Activated CD4-positive, alpha-beta memory T cell treated with anti-CD3 and anti-CD28 coated beads, Interleukin-2, amount 10 ng/mL, durations not matched to agents 7 days and 5 days (primary cell): ENCODE results near the gene SLC6A18. TPM values are rescaled to one million over a fixed set of nuclear protein-coding genes. Genes with fewer than 3 reads are reported as not detected.
A peak's percentile ranks its signal among the peaks of the same experiment; 100 is the strongest.
"Not testable (repeated sequence)": the region's sequence is repeated elsewhere in the genome, so short reads cannot be mapped to it uniquely, and the experiment has no call there.

Experiments used
- CTCF ChIA-PET: fragments of 350-600 bp; sonication (Branson Sonifier 250); formaldehyde crosslinking; loops from one replicate; lab custom pipeline; 2021; ENCODE audit warnings: antibody characterized with exemption, inconsistent platforms; lab: Charles Lee
- POLR2A ChIA-PET: fragments of 350-600 bp; sonication (Branson Sonifier 250); formaldehyde crosslinking; loops from one replicate; lab custom pipeline; 2021; ENCODE audit warnings: antibody characterized with exemption; lab: Charles Lee
- DNase-seq: peaks from one replicate; pipeline ENCODE4 v3.0.0-alpha.2; 2020
- H3K27ac Mint-ChIP-seq: one replicate; pipeline ENCODE4 v1.8.0; 2021; ENCODE audit warnings: mild to moderate bottlenecking, mixed read lengths
- H3K27me3 Mint-ChIP-seq: one replicate; pipeline ENCODE4 v1.8.0; 2021; ENCODE audit warnings: mixed read lengths
- H3K36me3 Mint-ChIP-seq: one replicate; pipeline ENCODE4 v1.8.0; 2021; ENCODE audit warnings: low read depth, mixed read lengths
- H3K4me1 Mint-ChIP-seq: one replicate; pipeline ENCODE4 v1.8.0; 2021; ENCODE audit warnings: mixed read lengths
- H3K4me3 Mint-ChIP-seq: one replicate; pipeline ENCODE4 v1.8.0; 2021; ENCODE audit warnings: mild to moderate bottlenecking, mixed read lengths
- H3K9me3 Mint-ChIP-seq: one replicate; pipeline ENCODE4 v1.8.0; 2021; ENCODE audit warnings: mixed read lengths
- total RNA-seq, 2 experiments: library from RNA; stranded (reverse); gene quantifications; one replicate each; pipeline ENCODE4 v1.2.3, GENCODE V29; 2021

Gene SLC6A18
- total RNA-seq, 2 experiments from 2014 or later = not detected

DNA sequence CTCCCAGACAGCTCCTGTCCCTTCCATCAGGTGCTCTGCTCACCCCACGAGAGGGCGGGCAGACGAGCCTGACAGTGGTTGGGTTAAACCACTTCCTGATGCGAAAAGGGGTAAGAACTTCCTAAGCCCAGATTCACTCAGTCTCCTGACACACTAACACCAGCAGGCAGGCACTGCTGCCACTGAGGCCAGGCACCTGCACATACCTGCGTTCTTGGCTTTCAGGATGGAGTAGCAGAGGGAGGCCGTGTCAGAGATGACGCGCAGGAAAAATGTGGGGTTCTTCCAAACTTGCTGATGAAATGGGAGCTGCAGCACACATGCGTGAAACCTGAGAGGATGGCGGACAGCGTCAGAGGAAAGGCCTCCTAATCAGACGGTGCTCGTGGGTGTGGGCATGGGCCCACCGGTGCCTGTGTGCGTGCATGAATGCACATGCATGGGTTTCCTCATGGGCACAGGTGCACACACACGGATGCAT, 29.9 kb downstream of the SLC6A18 start:
- DNase-seq = peak; percentile 66
- ChIA-PET POLR2A (interaction anchor here (1.7 to 2.5 kb wide), 2 partner anchors 61 to 89 kb away, joined by 8 to 9 read pairs; partner anchors contain the start of gene CLPTM1L), CTCF (interaction anchor here (0.6 to 1.5 kb wide), 6 partner anchors 26 to 390 kb away, joined by 3 to 5 read pairs (median 3); no protein-coding TSS in a partner anchor)
- Mint-ChIP-seq H3K36me3 (no peaks in the 10 kb centered on the region), H3K4me3 (peak overlapping the region; percentile 48), H3K9me3 (no peaks in the 10 kb centered on the region), H3K27me3 (no peaks in the 10 kb centered on the region), H3K27ac (peak overlapping the region; percentile 45), H3K4me1 (peaks cover 25% of the 10 kb centered on the region)

- H3K4me1 Mint-ChIP-seq = peaks cover 25% of the 10 kb centered on the region
- H3K27me3 Mint-ChIP-seq = peaks cover 3% of the 10 kb centered on the region
- no peak overlapping the region for H3K27ac Mint-ChIP-seq
- POLR2A ChIA-PET = no interaction called here
- DNase-seq = no peak
- H3K4me3 Mint-ChIP-seq = no peak overlapping the region
- no peaks in the 10 kb centered on the region for H3K36me3 Mint-ChIP-seq
- CTCF ChIA-PET = no interaction called here
- H3K9me3 Mint-ChIP-seq = no peaks in the 10 kb centered on the region
Observed at GRCh38 chr5:1256776-1257175, 31.6 kb downstream of the SLC6A18 start.

DNA sequence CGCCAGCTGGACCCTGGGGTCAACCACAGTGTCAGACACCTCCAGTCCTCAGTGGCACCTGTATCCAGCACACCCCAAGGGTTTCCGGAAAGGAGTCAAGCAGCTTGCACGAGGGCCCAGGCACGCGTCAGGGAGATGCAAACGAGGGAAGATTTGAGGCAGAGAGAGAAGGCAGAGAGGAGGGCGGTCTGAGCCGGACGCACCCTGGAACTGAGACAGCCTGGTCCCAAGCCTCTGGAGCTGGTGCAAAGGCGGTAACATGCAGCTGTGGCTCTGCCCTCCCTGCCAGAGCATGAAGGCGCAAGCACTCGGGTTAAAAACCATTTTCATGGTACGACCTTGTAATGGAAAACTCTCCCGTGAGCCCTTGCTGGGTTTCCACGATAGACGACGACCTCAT, 32.2 kb downstream of the SLC6A18 start:
- Mint-ChIP-seq H3K27ac (no peak overlapping the region), H3K27me3 (peaks cover 3% of the 10 kb centered on the region), H3K4me1 (peaks cover 23% of the 10 kb centered on the region), H3K9me3 (no peaks in the 10 kb centered on the region), H3K36me3 (no peaks in the 10 kb centered on the region), H3K4me3 (no peak overlapping the region)
- no peak for DNase-seq
- ChIA-PET CTCF (no interaction called here), POLR2A (no interaction called here)

GRCh38 chr5:1257841-1258240, 32.7 kb downstream of the SLC6A18 start:
- DNase-seq = no peak
- POLR2A ChIA-PET = no interaction called here
- no peak overlapping the region for H3K27ac Mint-ChIP-seq
- H3K27me3 Mint-ChIP-seq = peaks cover 3% of the 10 kb centered on the region
- no peaks in the 10 kb centered on the region for H3K9me3 Mint-ChIP-seq
- no peak overlapping the region for H3K4me3 Mint-ChIP-seq
- H3K36me3 Mint-ChIP-seq = no peaks in the 10 kb centered on the region
- CTCF ChIA-PET = no interaction called here
- peaks cover 22% of the 10 kb centered on the region for H3K4me1 Mint-ChIP-seq

DNA sequence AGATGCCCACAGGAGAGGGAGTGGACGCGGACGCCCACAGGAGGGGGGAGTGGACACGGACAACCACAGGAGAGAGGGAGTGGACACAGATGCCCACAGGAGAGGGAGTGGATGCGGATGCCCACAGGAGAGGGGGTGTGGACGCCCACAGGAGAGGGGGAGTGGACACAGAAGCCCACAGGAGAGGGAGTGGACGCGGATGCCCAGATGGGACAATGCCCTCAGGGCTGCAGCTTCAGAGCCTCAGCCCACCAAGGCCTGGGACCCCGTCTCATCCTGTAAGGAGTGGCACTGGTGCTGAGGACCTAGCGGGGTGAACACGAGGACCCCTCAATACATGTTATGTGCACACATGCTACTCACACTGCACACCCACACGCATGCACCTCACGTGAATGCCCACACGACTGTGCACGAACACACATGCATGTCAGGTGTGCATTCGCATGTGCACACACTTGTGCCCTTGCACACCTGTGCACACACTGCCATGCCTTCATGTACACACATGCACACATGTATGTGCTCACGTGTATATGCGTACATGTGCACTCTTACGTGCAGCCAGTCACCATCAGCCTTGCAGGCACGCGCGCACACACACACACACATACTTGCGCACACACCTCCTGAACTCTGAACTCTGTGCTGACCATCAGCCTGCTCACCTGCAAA, 34.8 kb downstream of the SLC6A18 start:
- CTCF ChIA-PET = no interaction called here
- H3K4me3 Mint-ChIP-seq = no peak overlapping the region
- no peaks in the 10 kb centered on the region for H3K36me3 Mint-ChIP-seq
- no peak overlapping the region for H3K27ac Mint-ChIP-seq
- H3K27me3 Mint-ChIP-seq = peaks cover 3% of the 10 kb centered on the region
- H3K9me3 Mint-ChIP-seq = no peaks in the 10 kb centered on the region
- H3K4me1 Mint-ChIP-seq = peaks cover 15% of the 10 kb centered on the region
- POLR2A ChIA-PET = no interaction called here
- no peak for DNase-seq

DNA sequence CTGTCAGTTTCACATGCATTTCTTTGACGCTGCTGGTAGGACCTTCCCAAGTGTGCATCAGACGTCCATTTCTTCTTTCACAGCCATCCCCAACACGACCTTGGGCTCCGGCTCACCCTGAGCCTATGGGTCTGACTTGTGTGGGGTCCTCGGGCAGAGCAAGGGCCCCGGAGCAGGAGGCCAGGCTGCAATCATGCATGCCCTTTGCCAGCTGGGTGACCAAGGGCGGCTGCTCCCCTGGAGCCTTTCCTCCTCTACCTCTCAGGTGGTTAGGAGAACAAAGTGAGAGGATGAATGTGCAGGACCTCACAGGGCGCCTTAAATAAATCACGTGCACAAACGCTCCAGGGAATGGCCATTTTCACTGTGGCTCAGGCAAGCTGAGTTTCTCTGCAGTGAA, 36.5 kb downstream of the SLC6A18 start:
- DNase-seq = no peak
- no peak overlapping the region for H3K4me3 Mint-ChIP-seq
- POLR2A ChIA-PET = no interaction called here
- no peaks in the 10 kb centered on the region for H3K36me3 Mint-ChIP-seq
- no peaks in the 10 kb centered on the region for H3K4me1 Mint-ChIP-seq
- peaks cover 3% of the 10 kb centered on the region for H3K27me3 Mint-ChIP-seq
- no peak overlapping the region for H3K27ac Mint-ChIP-seq
- no peaks in the 10 kb centered on the region for H3K9me3 Mint-ChIP-seq
- CTCF ChIA-PET = no interaction called here

DNA sequence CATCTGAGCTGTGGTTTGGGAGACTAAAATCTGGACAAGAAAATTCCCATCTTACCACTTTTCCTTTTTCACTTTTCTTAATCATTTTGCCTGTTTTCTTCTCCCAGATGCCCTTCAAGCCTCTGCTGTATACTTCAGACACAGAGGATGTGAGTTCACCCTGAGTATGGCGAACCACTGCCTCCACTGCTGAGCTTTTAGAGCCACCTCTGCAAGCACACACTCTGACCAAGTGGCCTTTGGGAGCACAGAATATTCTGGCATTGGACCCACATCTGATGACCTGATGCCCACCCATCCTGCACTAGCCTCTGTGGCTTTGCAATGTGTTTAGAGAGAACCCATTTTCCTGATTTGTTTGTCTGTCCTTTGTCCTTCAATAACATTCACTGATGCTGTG, 37.2 kb downstream of the SLC6A18 start:
- Mint-ChIP-seq H3K36me3 (no peaks in the 10 kb centered on the region), H3K4me3 (no peak overlapping the region), H3K27me3 (peaks cover 3% of the 10 kb centered on the region), H3K27ac (no peak overlapping the region), H3K4me1 (no peaks in the 10 kb centered on the region), H3K9me3 (no peaks in the 10 kb centered on the region)
- ChIA-PET POLR2A (no interaction called here), CTCF (no interaction called here)
- DNase-seq = no peak

- Mint-ChIP-seq H3K27ac (no peak overlapping the region), H3K27me3 (peaks cover 5% of the 10 kb centered on the region), H3K9me3 (no peaks in the 10 kb centered on the region), H3K4me3 (no peak overlapping the region), H3K36me3 (no peaks in the 10 kb centered on the region), H3K4me1 (peaks cover 13% of the 10 kb centered on the region)
- ChIA-PET POLR2A (no interaction called here), CTCF (no interaction called here)
- no peak for DNase-seq
Observed at GRCh38 chr5:1264211-1264610, 39.0 kb downstream of the SLC6A18 start.

DNA sequence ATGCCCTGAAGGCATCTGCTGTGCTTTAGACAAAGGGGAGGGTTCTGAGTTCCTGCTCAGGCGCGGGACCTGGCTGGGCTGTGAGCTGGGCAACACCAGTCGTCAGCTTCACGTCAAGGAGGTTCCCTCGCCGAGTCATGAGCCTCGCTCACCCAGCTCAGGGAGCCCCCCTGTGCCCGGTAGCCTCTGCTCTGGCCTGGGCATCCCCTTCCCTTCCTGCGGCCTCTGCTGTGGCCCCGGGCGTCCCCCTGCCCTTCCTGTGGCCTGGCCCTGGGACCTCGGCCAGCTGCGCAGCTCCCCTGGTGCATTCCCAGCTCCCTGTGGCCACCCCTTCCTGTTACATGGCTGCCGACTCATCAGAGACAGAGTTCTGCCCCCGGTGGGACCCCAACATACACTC, 39.8 kb downstream of the SLC6A18 start:
- Mint-ChIP-seq H3K4me1 (peaks cover 14% of the 10 kb centered on the region), H3K27me3 (peaks cover 7% of the 10 kb centered on the region), H3K4me3 (no peak overlapping the region), H3K9me3 (no peaks in the 10 kb centered on the region), H3K36me3 (no peaks in the 10 kb centered on the region), H3K27ac (no peak overlapping the region)
- CTCF ChIA-PET = no interaction called here
- no peak for DNase-seq
- POLR2A ChIA-PET = no interaction called here

- Mint-ChIP-seq H3K4me3 (no peak overlapping the region), H3K27ac (no peak overlapping the region), H3K36me3 (no peaks in the 10 kb centered on the region), H3K9me3 (no peaks in the 10 kb centered on the region), H3K27me3 (peaks cover 4% of the 10 kb centered on the region), H3K4me1 (peaks cover 14% of the 10 kb centered on the region)
- ChIA-PET POLR2A (no interaction called here), CTCF (interaction anchor here (1.4 kb wide), 1 partner anchor 50 kb away, joined by 3 read pairs; no protein-coding TSS in a partner anchor)
- DNase-seq = no peak
Observed at GRCh38 chr5:1265461-1266455, 40.6 kb downstream of the SLC6A18 start.

- ChIA-PET CTCF (interaction anchor here (1.4 kb wide), 1 partner anchor 49 kb away, joined by 3 read pairs; no protein-coding TSS in a partner anchor), POLR2A (no interaction called here)
- no peak for DNase-seq
- peaks cover 4% of the 10 kb centered on the region for H3K27me3 Mint-ChIP-seq
- peaks cover 14% of the 10 kb centered on the region for H3K4me1 Mint-ChIP-seq
- H3K4me3 Mint-ChIP-seq = no peak overlapping the region
- H3K36me3 Mint-ChIP-seq = peaks cover 3% of the 10 kb centered on the region
- no peak overlapping the region for H3K27ac Mint-ChIP-seq
- no peaks in the 10 kb centered on the region for H3K9me3 Mint-ChIP-seq
Observed at GRCh38 chr5:1266791-1267190, 41.6 kb downstream of the SLC6A18 start.

DNA sequence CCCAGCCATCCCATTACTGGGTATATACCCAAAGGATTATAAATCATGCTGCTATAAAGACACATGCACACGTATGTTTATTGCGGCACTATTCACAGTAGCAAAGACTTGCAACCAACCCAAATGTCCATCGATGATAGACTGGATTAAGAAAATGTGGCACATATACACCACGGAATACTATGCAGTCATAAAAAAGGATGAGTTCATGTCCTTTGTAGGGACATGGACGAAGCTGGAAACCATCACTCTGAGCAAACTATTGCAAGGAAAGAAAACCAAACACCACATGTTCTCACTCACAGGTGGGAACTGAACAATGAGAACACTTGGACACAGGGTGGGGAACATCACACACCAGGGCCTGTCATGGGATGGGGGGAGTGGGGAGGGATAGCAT, 42.3 kb downstream of the SLC6A18 start:
- POLR2A ChIA-PET, H3K4me3 Mint-ChIP-seq, H3K36me3 Mint-ChIP-seq, H3K27me3 Mint-ChIP-seq, DNase-seq, H3K9me3 Mint-ChIP-seq, H3K27ac Mint-ChIP-seq: not testable (repeated sequence)
- CTCF ChIA-PET = interaction anchor here (1.4 kb wide), 1 partner anchor 49 kb away, joined by 3 read pairs; no protein-coding TSS in a partner anchor
- peaks cover 14% of the 10 kb centered on the region for H3K4me1 Mint-ChIP-seq

DNA sequence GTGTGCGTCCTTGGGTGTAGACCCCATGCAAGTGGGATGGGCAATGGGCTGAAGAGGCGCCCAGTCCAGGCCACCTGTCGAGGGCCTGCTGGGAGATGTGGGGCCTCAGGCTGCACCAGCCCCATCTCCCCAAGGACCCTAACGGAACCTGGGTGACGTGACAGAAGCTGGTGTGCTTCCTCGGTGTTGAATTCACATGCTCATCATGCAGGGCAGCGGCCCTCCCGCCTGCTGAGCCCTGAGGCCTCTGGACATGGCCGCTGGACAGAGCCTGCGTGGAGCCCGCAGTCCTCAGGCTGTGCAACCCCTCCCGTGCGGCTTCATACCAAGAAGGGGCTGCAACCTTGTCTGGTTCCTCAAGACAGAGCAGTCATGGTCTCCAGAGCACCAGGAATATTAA, 42.9 kb downstream of the SLC6A18 start:
- H3K36me3 Mint-ChIP-seq = peaks cover 3% of the 10 kb centered on the region
- no peaks in the 10 kb centered on the region for H3K9me3 Mint-ChIP-seq
- no peak overlapping the region for H3K4me3 Mint-ChIP-seq
- peaks cover 4% of the 10 kb centered on the region for H3K27me3 Mint-ChIP-seq
- ChIA-PET POLR2A (no interaction called here), CTCF (no interaction called here)
- H3K27ac Mint-ChIP-seq = no peak overlapping the region
- H3K4me1 Mint-ChIP-seq = peaks cover 14% of the 10 kb centered on the region
- DNase-seq = no peak
